ENCODE results near the gene NR2F1-AS1.
A peak's percentile ranks its signal among the peaks of the same experiment; 100 is the strongest.

NR2F1-AS1 gene

GRCh38 chr5:93589152-93589828, 8.3 kb upstream of the NR2F1-AS1 start:
- DNase-seq (ENCODE audit: low read depth): no peak

- DNase-seq (ENCODE audit: low read depth): no peak
Observed at GRCh38 chr5:93588352-93589151, 7.5 kb upstream of the NR2F1-AS1 start.

GRCh38 chr5:93587597-93588351, 6.8 kb upstream of the NR2F1-AS1 start:
- DNase-seq (ENCODE audit: low read depth): no peak

GRCh38 chr5:93586736-93587596, 5.9 kb upstream of the NR2F1-AS1 start:
- no peak for DNase-seq (ENCODE audit: low read depth)

- DNase-seq (ENCODE audit: low read depth): no peak
Observed at GRCh38 chr5:93585767-93586385, 4.9 kb upstream of the NR2F1-AS1 start.

GRCh38 chr5:93585041-93585766, 4.2 kb upstream of the NR2F1-AS1 start:
- DNase-seq (ENCODE audit: low read depth): no peak

GRCh38 chr5:93584596-93585040, 3.6 kb upstream of the NR2F1-AS1 start:
- no peak for DNase-seq (ENCODE audit: low read depth)

- no peak for DNase-seq (ENCODE audit: low read depth)
Observed at GRCh38 chr5:93583768-93584595, 3.0 kb upstream of the NR2F1-AS1 start.

GRCh38 chr5:93583439-93583767, 2.4 kb upstream of the NR2F1-AS1 start:
- no peak for DNase-seq (ENCODE audit: low read depth)

- DNase-seq (ENCODE audit: low read depth): peak; percentile 87
Observed at GRCh38 chr5:93582677-93583438, 1.8 kb upstream of the NR2F1-AS1 start, which contains the start of gene NR2F1. NR2F1 (plus strand) TSS chr5:93583222; CDS start chr5:93585024, 1,802 bp downstream.

- DNase-seq (ENCODE audit: low read depth): no peak
Observed at GRCh38 chr5:93582167-93582462, 1.1 kb upstream of the NR2F1-AS1 start.

GRCh38 chr5:93580063-93580926, 724 bp downstream of the NR2F1-AS1 start:
- DNase-seq (ENCODE audit: low read depth): peak; percentile 19

- DNase-seq (ENCODE audit: low read depth): no peak
Observed at GRCh38 chr5:93579692-93580062, 1.3 kb downstream of the NR2F1-AS1 start.

GRCh38 chr5:93578813-93579691, 2.0 kb downstream of the NR2F1-AS1 start:
- no peak for DNase-seq (ENCODE audit: low read depth)

- DNase-seq (ENCODE audit: low read depth): no peak
Observed at GRCh38 chr5:93577854-93578812, 2.9 kb downstream of the NR2F1-AS1 start.

Data from HS-5 (cell line).